H9 (cell line): ENCODE measurements around the gene ERVMER34-1. TPM values are rescaled to one million over a fixed set of nuclear protein-coding genes. Genes with fewer than 3 reads are reported as not detected.

ENCODE experiments used
- DNase-seq: peaks from one replicate; pipeline ENCODE4 v3.0.0-alpha.2; 2017
- H2AFZ ChIP-seq: one replicate; pipeline ENCODE4 v1.6.1; 2013; ENCODE audit warnings: mild to moderate bottlenecking, low read length, control low read depth, moderate library complexity
- H2AK5ac ChIP-seq: 2 replicates; pipeline ENCODE4 v1.6.1; 2013; ENCODE audit warnings: low read length, control low read depth, mixed read lengths; ENCODE audit not compliant: insufficient read length
- H2BK120ac ChIP-seq: one replicate; pipeline ENCODE4 v1.6.1; 2013; ENCODE audit warnings: low read depth, mild to moderate bottlenecking, low read length, control low read depth, inconsistent platforms; ENCODE audit not compliant: poor library complexity, severe bottlenecking
- H2BK12ac ChIP-seq: 2 replicates; pipeline ENCODE4 v1.6.1; 2013; ENCODE audit warnings: low read length, control low read depth, mixed read lengths, low read depth; ENCODE audit not compliant: insufficient read length
- H2BK15ac ChIP-seq: 2 replicates; pipeline ENCODE4 v1.6.1; 2013; ENCODE audit warnings: low read depth, low read length, control low read depth
- H2BK20ac ChIP-seq: one replicate; pipeline ENCODE4 v1.6.1; 2013; ENCODE audit warnings: low read depth, mild to moderate bottlenecking, low read length, control low read depth, inconsistent platforms; ENCODE audit not compliant: poor library complexity, severe bottlenecking
- H2BK5ac ChIP-seq: 2 replicates; pipeline ENCODE4 v1.6.1; 2013; ENCODE audit warnings: low read length, control low read depth, mixed read lengths; ENCODE audit not compliant: insufficient read length
- H3K14ac ChIP-seq: 2 replicates; pipeline ENCODE4 v1.6.1; 2013; ENCODE audit warnings: low read length, control low read depth; ENCODE audit not compliant: insufficient read depth
- H3K18ac ChIP-seq: 2 replicates; pipeline ENCODE4 v1.6.1; 2013; ENCODE audit warnings: low read depth, mild to moderate bottlenecking, mixed read lengths, low read length, control low read depth; ENCODE audit not compliant: insufficient read length
- H3K23ac ChIP-seq: 2 replicates; pipeline ENCODE4 v1.6.1; 2013; ENCODE audit warnings: low read length, control low read depth, mixed read lengths, low read depth; ENCODE audit not compliant: insufficient read length
- H3K23me2 ChIP-seq: 2 replicates; pipeline ENCODE4 v1.6.1; 2013; ENCODE audit warnings: low read depth, mild to moderate bottlenecking, mixed read lengths, low read length, control low read depth; ENCODE audit not compliant: insufficient read length, poor library complexity, severe bottlenecking
- H3K27ac ChIP-seq: 2 replicates; pipeline ENCODE4 v1.5.1; 2013; ENCODE audit warnings: low read length, control low read depth, mixed read lengths, low read depth; ENCODE audit not compliant: insufficient read length
- H3K27me3 ChIP-seq: 2 replicates; pipeline ENCODE4 v1.6.1; 2013; ENCODE audit warnings: low read length, control low read depth, inconsistent platforms; ENCODE audit not compliant: insufficient read depth
- H3K4ac ChIP-seq: 2 replicates; pipeline ENCODE4 v1.6.1; 2013; ENCODE audit warnings: low read depth, mild to moderate bottlenecking, control low read depth, inconsistent platforms, low read length, moderate library complexity
- H3K4me1 ChIP-seq: 2 replicates; pipeline ENCODE4 v1.6.1; 2013; ENCODE audit warnings: low read length, control low read depth, inconsistent platforms; ENCODE audit not compliant: insufficient read depth
- H3K4me2 ChIP-seq: 2 replicates; pipeline ENCODE4 v1.6.1; 2013; ENCODE audit warnings: low read length, control low read depth, mixed read lengths; ENCODE audit not compliant: insufficient read length, insufficient read depth
- H3K56ac ChIP-seq: 2 replicates; pipeline ENCODE4 v1.6.1; 2013; ENCODE audit warnings: low read depth, mild to moderate bottlenecking, mixed read lengths, low read length, control low read depth; ENCODE audit not compliant: insufficient read length
- H3K79me1 ChIP-seq: 2 replicates; pipeline ENCODE4 v1.6.1; 2013; ENCODE audit warnings: low read depth, mild to moderate bottlenecking, moderate library complexity, low read length, control low read depth, inconsistent platforms; ENCODE audit not compliant: insufficient read depth, poor library complexity, severe bottlenecking
- H3K79me2 ChIP-seq: 2 replicates; pipeline ENCODE4 v1.6.1; 2013; ENCODE audit warnings: low read length, control low read depth, inconsistent platforms; ENCODE audit not compliant: insufficient read depth
- H3K9ac ChIP-seq: 2 replicates; pipeline ENCODE4 v1.6.1; 2013; ENCODE audit warnings: low read length, control low read depth, mixed read lengths; ENCODE audit not compliant: insufficient read length; ENCODE audit errors: extremely low read depth
- H3K9me3 ChIP-seq: one replicate; pipeline ENCODE4 v1.6.1; 2013; ENCODE audit warnings: low read depth, low read length, inconsistent platforms; ENCODE audit not compliant: control insufficient read depth
- H3T11ph ChIP-seq: one replicate; pipeline ENCODE4 v1.6.1; 2013; ENCODE audit warnings: mild to moderate bottlenecking, low read length, control low read depth, inconsistent platforms
- H4K20me1 ChIP-seq: one replicate; pipeline ENCODE4 v1.6.1; 2013; ENCODE audit not compliant: control insufficient read depth, insufficient read length, insufficient read depth
- H4K5ac ChIP-seq: 2 replicates; pipeline ENCODE4 v1.6.1; 2013; ENCODE audit warnings: low read depth, mild to moderate bottlenecking, mixed read lengths, low read length, control low read depth; ENCODE audit not compliant: insufficient read length
- H4K8ac ChIP-seq: replicated peaks from 2 replicates; pipeline ENCODE4 v1.6.1; 2013; ENCODE audit warnings: low read length, control low read depth, mixed read lengths, low read depth; ENCODE audit not compliant: insufficient read length
- H4K91ac ChIP-seq: 2 replicates; pipeline ENCODE4 v1.6.1; 2013; ENCODE audit warnings: low read depth, mild to moderate bottlenecking, moderate library complexity, mixed read lengths, low read length, control low read depth; ENCODE audit not compliant: insufficient read length
- H3K27ac Mint-ChIP-seq, 3 experiments: 2 replicates in 2 of 3; 3 replicates in 1 of 3; pipeline ENCODE4 v1.8.0; 2020 to 2021; ENCODE audit warnings: mixed read lengths in 3 of 3, mild to moderate bottlenecking in 1 of 3, moderate library complexity in 1 of 3
- H3K27me3 Mint-ChIP-seq: 2 replicates; pipeline ENCODE4 v1.8.0; 2021; ENCODE audit warnings: low read depth, mild to moderate bottlenecking, moderate library complexity, mixed read lengths
- H3K36me3 Mint-ChIP-seq, 3 experiments: 2 replicates in 2 of 3; 3 replicates in 1 of 3; pipeline ENCODE4 v1.8.0; 2020 to 2021; ENCODE audit warnings: low read depth in 3 of 3, mixed read lengths in 3 of 3; ENCODE audit not compliant: insufficient read depth in 1 of 3
- H3K4me1 Mint-ChIP-seq, 2 experiments: 2 replicates each; pipeline ENCODE4 v1.8.0; 2020; ENCODE audit warnings: mixed read lengths in 2 of 2
- H3K4me3 Mint-ChIP-seq, 2 experiments: 2 replicates in 1 of 2; 3 replicates in 1 of 2; pipeline ENCODE4 v1.8.0; 2020 to 2021; ENCODE audit warnings: mild to moderate bottlenecking in 2 of 2, mixed read lengths in 2 of 2, moderate library complexity in 1 of 2
- H3K9me3 Mint-ChIP-seq, 2 experiments: 2 replicates in 1 of 2; 3 replicates in 1 of 2; pipeline ENCODE4 v1.8.0; 2020; ENCODE audit warnings: mild to moderate bottlenecking in 2 of 2, mixed read lengths in 2 of 2, moderate library complexity in 1 of 2
- CTCF ChIP-seq: fragments of 200-600 bp; sonication (generic); conservative IDR thresholded peaks from 3 replicates; pipeline ENCODE4 v1.8.0; 2021; ENCODE audit warnings: antibody characterized with exemption, mild to moderate bottlenecking
- WGBS: extraction: QIAGEN DNeasy Blood & Tissue Kit; methylation state at CpG from one replicate; pipeline ENCODE4 v1.1.7; 2013; ENCODE audit warnings: missing lambda C conversion rate, low lambda C conversion rate, mixed read lengths; ENCODE audit not compliant: insufficient read length; ENCODE audit errors: extremely low coverage; 5-methylcytosine and 5-hydroxymethylcytosine counted together
- total RNA-seq: library from RNA; stranded (reverse); gene quantifications from 2 replicates; pipeline ENCODE4 v1.2.1, GENCODE V29; 2021

The ERVMER34-1 gene
- total RNA-seq, 1 experiment from 2014 or later = 14.4 TPM

GRCh38 chr4:52715914-52716313 lies 35.3 kb downstream of the ERVMER34-1 start:
- Mint-ChIP-seq H3K4me3 (peak overlapping the region in 1 of 2 experiments; percentile 93; a peak in 1 of 5 replicates), H3K4me1 (peaks cover 32 to 37% of the 10 kb centered on the region in 2 experiments), H3K36me3 (peaks cover 44 to 70% (median 63%) of the 10 kb centered on the region in 3 experiments), H3K27me3 (peaks cover 3% of the 10 kb centered on the region; the same call in 1 of the 2 replicates), H3K9me3 (no peaks in the 10 kb centered on the region; a peak in 1 of 5 replicates), H3K27ac (peak overlapping the region; percentile 68 to 99 (median 83); a peak in 4 of 7 replicates)
- H3K4ac ChIP-seq = no peak overlapping the region
- H3K14ac ChIP-seq = no peak overlapping the region
- peak overlapping the region; percentile 43 for H3K27ac ChIP-seq
- TF ChIP-seq CTCF = no peak
- no peak overlapping the region for H2BK20ac ChIP-seq
- no peak overlapping the region for H2BK120ac ChIP-seq
- peak overlapping the region; percentile 99 for H3K4me2 ChIP-seq
- H3K23me2 ChIP-seq = peaks cover 17% of the 10 kb centered on the region
- no peak for DNase-seq
- H3K56ac ChIP-seq = no peak overlapping the region
- no peak overlapping the region for H3K23ac ChIP-seq
- peaks cover 15% of the 10 kb centered on the region for H3K4me1 ChIP-seq
- H3K18ac ChIP-seq = no peak overlapping the region
- H2AK5ac ChIP-seq = no peak overlapping the region
- H2AFZ ChIP-seq = no peak overlapping the region
- H3K27me3 ChIP-seq = no peaks in the 10 kb centered on the region
- H2BK12ac ChIP-seq = no peak overlapping the region
- no peak overlapping the region for H4K5ac ChIP-seq
- no peak overlapping the region for H4K8ac ChIP-seq
- no CpG with 5 or more reads among the region's 3 CpGs for WGBS
- H2BK5ac ChIP-seq = no peak overlapping the region
- no peak overlapping the region for H2BK15ac ChIP-seq
- no peak overlapping the region for H3T11ph ChIP-seq
- no peak overlapping the region for H3K9ac ChIP-seq
- H3K79me1 ChIP-seq = peaks cover 5% of the 10 kb centered on the region
- H4K91ac ChIP-seq = no peak overlapping the region
- H4K20me1 ChIP-seq = no peaks in the 10 kb centered on the region
- H3K79me2 ChIP-seq = peaks cover 9% of the 10 kb centered on the region; the same call in 1 of the 2 replicates
- H3K9me3 ChIP-seq = no peaks in the 10 kb centered on the region
